NCI-H2227 treated with DMSO at 0.1 percent for 48 hours (cell line): ENCODE measurements around the gene BOLL.
"Not testable (repeated sequence)": the region's sequence is repeated elsewhere in the genome, so short reads cannot be mapped to it uniquely, and the experiment has no call there.

ENCODE experiments used
- DNase-seq: peaks from one replicate; lab custom pipeline; 2025; lab: John Stamatoyannopoulos, UW

BOLL gene

DNA sequence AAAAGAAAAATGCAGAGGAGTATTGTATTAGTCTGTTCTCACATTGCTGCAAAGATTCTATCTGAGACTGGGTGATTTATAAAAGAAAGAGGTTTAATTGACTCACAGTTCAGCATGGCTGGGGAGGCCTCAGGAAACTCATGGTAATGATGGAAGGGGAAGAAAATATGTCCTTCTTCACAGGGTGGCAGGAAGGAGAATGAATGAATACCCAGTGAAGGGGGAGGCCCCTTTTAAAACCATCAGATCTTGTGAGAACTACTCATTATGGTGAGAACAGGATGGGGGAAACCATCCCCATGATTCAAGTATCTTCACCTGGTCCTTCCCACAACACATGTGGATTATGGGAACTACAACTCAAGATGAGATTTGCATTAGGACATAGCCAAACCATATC is 10.2 kb upstream of the BOLL start:
- no peak for DNase-seq

DNA sequence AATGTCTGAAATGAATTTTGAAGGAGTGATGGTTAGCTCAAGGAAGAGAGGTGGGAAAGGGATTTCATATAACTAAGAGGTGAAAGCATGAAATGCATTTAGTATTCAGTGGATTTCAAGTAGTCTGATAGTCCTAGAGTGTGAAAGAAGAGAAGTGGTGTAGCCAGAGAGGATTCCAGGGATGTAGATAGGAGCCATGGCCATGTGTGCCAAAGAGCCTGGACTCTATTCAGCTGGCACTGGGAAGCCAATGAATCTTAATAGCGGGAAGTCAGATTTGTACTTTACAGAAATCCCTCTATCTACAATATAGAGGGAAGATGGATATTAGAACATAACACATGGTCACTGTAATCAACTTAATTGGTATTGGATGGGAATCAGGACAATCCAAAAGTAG is 8.3 kb upstream of the BOLL start:
- no peak for DNase-seq

DNA sequence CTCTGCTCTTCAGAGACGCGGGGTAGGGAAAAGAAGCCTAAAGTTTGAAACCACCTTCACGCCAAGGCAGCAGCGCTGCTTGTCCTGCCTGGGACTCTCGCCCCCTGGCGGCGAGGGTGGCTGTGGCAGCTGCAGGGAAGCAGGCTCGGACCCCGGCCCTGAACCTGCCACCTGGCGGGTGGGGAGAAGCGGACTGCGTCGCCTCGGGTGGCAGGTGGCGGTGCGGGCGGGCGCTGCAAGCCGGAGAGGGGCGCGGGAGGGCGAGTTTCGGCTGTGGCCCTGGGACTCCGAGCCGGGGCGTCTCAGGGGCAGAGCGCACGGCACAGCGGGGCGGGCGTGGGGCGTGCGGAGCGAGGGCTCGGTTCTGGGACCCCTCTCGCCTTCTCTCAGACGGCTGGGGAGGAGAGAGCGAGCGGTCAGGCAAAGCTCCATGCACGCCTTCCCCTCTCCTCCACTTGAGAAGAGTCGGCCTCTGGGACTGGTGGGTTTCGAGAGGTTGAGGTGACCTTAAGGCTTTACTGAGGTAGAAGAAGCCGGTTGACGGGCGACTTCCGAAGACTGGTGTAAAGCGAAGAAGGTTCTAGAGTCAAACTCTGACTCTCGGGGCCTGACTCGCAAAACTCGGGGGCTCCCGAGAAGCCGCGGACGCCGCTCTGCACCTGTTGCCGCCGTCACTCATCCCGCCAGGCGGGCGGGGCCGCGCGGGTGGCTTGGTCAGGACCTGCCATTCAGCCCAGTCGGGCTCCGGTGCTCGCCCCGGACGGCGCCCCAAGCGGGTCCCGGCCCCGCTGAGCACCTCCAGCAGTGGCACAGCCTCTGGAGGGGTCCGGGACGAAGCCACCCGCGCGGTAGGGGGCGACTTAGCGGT is 1.1 kb upstream of the BOLL start:
- no peak for DNase-seq

DNA sequence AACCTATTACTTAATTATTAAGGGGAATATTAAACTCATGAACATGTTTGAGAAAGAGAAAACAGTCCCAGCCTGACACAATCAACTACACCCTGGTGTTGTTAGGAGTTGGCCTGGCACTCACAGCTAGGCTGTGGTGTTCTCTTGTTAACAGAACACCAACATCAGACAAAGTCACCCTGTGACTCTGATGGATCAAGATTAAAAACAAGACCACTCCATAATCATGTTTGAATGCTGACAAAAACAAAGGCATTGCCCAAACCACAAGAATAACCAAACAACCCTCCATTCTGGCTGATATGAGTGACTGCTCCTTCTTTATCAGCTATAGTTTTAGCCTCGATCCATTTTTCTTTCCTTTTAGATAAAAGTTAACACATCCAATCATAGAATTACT is 3.0 kb downstream of the BOLL start:
- DNase-seq = no peak

DNA sequence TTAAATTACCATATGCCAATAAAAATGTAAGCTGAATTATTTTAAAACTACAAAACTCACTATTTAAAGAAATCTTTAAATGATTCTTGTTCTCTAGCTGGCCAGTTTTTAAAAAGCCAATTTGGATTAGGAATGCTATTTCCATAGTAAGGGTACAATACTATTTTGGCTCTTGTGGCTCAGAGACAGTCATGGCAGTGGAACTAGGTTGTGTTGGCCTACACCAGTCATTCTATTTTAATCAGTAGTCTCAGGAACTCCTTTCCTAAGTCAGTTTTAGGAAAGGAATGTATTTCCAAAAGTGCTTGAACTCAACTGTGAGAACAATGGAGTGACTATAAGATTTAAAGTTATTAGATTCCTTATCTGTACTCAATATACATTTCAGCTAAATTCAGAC is 5.9 kb downstream of the BOLL start:
- DNase-seq = no peak

DNA sequence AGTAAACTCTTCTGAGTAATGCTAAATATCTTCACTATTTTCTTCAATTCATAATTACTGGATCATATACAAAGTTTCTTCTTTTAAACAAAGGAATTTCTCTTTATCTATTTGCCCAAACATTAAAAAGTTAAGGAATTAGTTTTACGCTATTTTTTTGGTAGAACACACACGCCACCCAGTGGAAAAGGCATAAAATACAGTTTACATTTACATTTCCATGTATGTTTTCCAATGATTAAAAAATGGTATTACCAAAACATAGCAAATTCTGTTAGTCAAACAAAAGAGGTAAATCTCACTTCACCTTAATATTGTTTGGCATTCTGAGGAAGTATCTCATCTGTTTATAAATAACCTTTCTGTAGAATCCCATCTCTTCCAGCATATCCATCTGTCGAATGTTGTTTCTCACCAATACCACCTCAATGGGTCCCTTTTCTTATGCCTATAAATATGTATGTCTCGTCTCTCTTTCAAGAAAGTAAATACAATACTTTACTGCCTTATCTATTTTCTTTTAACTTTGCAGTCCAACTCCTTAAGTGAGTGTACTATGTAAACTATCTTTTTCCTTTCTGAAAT is 7.2 kb downstream of the BOLL start:
- DNase-seq = peak; percentile 45

DNA sequence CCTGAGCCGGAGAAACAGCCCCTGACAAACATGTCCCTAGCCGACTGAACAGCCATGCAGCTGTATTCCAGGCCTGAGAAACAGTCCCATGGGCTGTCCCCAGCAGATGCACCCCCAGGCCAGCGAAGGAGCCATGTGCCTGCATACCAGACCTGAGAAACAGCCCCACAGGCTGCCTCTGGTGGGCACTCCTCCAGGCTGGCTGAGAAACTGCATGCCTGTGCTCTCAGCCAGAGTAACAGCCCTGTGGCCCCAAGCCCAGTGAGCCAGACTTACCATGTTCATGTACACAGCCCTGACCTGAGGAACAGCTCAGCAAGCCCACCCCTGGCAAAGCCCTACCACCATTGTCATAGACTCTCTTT is 24.8 kb downstream of the BOLL start:
- DNase-seq = no peak

DNA sequence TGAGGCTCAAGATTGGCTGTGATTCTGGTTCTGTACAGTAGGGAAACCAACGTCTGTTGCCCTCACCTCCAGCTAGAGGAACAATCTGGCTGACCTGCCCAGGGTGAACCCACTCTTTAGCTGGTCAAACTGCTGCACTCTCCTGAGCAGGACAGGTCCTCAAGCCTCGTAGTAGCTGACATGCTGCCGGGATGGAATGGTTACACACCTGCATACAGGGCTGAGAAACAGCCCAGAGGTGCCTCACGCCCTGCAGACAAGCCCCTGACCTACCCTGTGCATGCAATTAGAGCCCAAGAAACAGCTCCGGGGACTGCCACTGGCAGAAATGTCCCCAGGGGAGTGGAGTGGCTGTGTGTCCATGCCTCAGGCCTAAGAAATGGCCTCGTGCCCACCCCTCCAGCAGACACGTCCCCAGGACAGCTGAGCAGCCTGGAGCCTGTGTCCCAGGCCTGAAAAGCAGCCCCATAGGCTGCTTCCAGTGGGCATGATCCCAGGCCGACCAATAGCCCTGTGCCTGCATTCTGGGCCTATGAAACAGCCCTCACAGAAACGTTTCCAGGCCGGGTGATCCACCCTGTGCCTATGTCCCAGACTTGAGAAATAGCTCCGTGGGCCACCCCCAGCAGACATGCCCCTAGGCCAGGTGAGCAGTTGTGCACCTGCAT is 25.4 kb downstream of the BOLL start:
- DNase-seq = no peak

DNA sequence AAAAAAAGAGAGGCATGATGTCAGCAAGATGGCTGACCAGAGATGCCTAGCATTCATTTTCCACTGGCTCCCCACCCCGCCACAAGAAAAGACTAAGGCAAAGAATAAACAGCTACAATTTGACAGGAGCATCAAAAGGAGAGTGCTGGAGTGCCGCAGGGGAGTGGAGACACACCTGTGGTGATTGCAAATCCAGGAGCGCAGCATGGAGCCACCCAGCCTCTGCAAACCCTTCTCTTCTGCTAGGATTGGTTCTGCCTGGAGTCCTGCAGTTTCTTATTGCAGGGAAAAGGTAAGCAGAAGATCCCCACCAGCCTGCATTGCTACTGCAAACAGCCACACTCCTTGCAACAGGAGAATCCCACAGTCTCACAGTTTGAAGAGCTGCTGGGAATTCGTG is 26.1 kb downstream of the BOLL start:
- no peak for DNase-seq

DNA sequence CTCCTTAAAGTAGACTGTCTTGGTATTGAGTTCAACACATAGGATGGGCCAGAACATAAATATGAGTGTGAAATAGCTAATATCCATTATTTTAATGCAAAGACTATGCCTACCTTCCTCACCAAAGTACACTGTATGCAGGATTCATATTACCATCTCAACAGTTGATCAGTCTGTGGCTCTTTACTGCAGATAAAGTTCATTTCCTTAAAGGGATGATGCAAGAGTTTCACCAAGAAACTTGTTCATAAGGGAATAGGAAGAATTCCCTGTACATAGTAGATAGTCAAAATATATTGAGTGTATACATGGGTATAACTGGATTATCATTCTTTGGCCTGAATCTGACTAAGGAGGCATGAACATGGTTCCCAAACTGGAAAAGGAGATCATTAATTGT is 44.9 kb downstream of the BOLL start:
- DNase-seq = no peak

DNA sequence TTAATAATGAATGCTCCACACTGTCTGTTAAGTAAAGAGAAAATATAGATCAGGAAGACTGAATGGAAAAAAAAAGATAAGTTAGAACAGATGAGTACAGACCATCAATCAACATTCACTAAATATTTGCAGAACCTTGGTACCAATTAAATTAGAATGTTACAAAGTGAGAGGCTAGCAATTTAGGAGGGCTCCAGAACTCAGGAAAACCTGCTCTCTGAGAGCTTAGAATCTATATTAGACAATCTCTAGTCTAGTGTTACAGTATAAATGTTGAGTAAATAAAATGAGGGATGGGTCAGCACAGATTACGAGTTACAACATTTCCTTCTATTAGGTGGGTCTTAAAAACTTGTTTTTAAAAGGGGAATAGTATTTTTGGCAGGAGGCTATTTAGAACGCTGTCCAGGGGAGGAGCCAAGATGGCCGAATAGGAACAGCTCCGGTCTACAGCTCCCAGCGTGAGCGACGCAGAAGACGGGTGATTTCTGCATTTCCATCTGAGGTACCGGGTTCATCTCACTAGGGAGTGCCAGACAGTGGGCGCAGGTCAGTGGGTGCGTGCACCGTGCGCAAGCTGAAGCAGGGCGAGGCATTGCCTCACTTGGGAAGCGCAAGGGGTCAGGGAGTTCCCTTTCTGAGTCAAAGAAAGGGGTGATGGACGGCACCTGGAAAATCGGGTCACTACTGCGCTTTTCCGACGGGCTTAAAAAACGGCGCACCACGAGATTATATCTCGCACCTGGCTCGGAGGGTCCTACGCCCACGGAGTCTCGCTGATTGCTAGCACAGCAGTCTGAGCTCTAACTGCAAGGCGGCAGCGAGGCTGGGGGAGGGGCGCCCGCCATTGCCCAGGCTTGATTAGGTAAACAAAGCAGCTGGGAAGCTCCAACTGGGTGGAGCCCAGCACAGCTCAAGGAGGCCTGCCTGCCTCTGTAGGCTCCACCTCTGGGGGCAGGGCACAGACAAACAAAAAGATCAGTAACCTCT is 56.3 kb downstream of the BOLL start:
- not testable (repeated sequence) for DNase-seq

DNA sequence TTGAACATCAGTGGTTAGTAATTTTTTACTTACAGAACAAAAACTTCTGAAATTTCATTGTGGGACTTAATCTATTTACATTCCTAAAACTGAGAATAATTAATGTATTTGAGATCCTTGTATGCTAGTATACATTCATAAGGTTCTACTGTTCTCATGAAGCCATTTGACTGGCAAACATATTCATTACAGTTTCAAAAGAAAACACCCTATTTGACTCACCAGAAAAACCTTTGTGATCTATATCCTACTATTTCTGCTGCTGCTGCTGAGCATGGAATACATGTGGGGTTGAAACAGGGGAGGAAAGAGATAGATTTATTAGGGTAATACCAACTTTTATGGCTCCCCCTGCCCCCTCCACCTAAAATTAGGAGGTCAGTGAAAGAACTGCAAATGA is 58.1 kb downstream of the BOLL start:
- DNase-seq = no peak

DNA sequence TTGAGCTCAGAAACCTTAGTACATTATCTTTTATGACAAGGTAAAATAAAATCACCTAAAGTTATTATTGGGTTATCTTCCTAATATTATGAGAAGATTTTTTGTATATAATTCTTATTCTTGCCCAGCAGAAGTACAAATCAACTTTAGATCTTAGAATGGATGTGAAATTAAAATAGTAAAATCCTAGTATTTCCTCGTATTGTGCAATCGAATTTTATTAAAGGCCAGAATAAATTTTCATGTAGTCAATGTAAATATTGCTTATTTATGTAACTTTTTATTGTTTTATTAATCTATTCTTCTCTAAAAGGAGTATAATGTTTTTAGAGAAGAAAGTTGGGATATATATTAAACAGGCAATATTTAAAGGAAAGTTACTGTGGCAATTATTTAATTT is 67.3 kb downstream of the BOLL start:
- no peak for DNase-seq

DNA sequence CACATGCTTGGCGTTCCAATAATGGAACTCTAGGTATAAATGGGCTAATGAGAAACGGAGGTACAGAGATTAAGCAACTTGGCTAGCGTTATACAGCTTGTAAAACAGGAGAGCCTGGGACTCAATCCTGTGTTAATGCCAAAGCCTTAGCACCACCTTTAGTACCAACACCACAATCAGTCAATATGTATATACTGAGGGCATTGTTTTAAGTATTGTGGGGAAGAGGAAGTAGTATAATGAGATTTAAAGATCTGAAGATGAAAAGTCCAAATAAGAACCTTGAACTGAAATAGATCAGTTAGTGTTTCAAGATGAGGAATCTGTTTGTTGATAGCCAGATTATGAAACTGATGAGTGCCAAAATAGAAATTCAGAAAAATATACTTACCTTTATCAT is 71.8 kb downstream of the BOLL start:
- DNase-seq = no peak

DNA sequence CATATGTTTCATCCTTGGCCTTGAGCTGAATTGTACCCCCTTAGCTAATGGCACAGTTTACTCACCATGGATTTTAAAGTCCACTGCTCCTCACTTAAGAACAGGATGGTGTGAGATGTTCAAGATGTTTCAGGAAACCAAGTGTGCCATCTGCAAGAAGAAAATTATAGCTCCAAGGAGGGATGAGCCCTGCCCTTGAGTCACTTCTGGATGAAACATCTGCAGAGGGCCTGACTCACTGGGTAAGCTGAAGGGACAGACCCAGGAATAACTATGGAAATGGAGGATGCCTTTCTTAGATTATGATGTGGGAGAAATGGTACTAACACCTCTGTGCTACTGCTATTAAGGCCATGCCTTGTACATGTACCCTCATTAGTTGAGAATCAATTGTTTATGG is 73.5 kb downstream of the BOLL start:
- DNase-seq = no peak

DNA sequence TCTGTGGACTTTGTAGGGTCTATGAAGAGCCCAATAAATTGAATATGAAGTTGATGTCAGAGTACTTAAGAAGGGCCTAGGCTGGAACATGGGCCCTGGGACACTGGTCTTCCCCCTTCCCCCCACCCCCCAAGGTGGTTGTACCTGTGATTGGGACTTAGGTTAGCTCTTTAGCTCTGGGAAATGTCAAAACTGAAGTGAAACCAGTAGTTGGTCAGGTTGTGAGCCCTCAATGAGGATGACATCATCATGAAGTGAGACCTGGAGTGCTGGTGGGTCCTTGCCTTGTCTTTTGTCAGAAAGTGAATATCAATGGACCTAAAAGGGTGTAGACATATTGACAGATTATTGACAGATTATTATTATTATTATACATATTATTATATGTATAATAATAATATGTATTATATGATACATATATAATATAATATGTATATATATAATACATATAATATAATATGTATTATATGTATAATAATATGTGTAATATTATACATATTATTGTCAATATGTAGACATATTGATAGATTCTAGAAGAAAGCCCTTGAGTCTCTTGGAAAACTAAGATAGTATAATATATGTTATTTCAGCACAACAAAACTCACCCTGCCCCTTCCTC is 74.6 kb downstream of the BOLL start:
- no peak for DNase-seq

DNA sequence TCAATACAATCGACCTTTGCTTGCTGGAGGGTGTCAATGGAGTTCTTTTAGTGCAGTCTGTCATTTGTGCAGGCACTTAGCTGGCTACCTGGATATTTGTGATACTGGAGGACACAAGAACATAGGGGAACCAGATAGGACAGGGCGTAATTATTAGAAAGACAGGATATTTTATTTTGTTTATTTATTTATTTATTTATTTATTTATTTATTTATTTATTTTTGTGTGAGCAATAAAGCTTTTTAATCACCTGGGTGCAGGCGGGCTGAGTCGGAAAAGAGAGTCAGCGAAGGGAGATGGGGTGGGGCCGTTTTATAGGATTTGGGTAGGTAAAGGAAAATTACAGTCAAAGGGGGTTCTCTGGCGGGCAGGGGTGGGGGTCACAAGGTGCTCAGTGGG is 76.0 kb downstream of the BOLL start:
- DNase-seq = not testable (repeated sequence)

DNA sequence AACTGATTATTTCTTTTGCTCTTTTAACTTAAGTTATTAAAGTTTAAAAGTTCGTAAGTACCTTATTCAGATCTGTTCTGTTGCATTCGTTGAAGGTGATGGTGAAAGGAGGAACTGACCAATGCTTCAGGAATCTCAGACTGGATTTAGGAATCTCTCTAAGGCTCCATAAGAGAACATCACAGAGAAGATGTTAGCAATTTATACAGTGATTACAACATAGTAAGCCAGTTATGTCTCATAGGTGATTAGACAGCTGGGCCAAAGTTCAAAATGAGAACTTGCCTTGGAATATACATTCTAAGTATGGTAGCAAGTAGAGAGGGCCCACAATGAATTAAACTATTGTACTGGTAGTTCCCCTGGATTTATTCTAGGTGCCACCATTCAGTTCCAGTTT is 76.8 kb downstream of the BOLL start:
- no peak for DNase-seq

DNA sequence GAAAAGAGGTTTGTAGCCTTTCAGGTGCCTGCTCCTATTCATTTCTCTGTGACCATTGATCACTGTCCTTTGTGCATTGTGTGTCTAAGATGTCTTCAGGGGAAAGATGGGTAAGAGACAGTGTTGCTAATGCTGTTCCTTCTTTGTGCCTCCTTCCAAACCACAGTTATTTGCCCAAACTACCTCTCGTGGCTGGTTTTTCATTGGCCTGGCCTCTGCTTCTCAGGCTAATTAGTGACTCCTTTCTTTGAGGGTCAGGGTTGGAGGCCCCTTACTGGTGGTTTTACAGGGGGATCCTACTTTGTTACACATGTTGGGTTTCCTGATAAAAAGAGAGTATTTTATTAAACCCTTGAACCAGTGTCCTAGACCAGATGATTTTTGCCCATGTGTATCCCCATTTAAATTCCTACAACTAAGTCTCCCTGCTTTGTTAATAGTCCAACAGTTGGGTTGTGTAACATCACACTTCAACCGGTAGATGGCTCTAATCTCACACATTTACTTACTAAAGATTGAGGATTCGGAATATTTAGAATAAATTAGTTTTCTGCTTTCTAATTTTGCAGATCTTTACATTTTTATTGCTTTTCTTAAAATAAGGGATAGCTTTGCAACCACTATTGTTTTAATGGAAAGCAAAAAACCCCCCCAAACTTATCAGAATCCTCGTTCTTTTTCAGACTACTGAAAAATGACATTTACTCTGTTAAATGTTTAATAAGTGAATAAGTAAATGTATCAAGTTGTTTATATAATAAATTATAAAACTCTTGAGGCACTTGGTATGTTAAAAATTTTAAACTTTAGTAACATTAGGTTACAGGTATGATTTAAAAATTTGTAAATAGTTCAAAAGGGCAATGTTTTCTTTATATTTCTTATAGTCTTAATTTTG is 77.6 kb downstream of the BOLL start:
- DNase-seq = peak; percentile 40

DNA sequence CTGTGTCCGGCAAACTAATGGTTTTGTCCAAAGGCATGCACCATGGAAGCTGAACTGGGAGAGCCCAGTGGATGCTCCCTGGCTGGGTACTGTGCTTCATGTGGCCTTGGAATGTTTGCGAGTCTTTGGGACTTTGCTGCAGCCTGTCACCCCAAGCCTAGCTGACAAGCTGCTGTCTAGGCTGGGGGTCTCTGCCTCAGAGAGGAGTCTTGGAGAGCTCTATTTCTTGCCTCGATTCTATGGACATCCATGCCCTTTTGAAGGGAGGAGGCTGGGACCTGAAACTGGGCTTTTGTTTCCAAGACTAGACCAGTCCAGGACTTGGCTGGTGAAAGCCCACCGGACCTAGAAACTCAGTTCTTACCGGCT is 78.3 kb downstream of the BOLL start:
- DNase-seq = no peak
